OCI-LY1 (cell line): Measurements from ENCODE around the gene IZUMO4.
A peak's percentile ranks its signal among the peaks of the same experiment; 100 is the strongest.
"Not testable (repeated sequence)": the region's sequence is repeated elsewhere in the genome, so short reads cannot be mapped to it uniquely, and the experiment has no call there.

Source experiments
- H2AFZ ChIP-seq: fragments of 200-600 bp; sonication (generic), shearing (Covaris generic); 2 replicates; pipeline ENCODE4 v1.6.0; 2014; ENCODE audit warnings: antibody characterized with exemption, mild to moderate bottlenecking, low read length
- H3F3A ChIP-seq: fragments of 200-600 bp; sonication (generic), shearing (Covaris generic); 2 replicates; pipeline ENCODE4 v1.6.0; 2014; ENCODE audit warnings: mild to moderate bottlenecking, antibody characterized with exemption, low read length, moderate library complexity; ENCODE audit not compliant: insufficient read depth
- H3K27ac ChIP-seq: fragments of 200-600 bp; sonication (generic); 2 replicates; pipeline ENCODE4 v1.5.1; 2014; ENCODE audit warnings: low read length, mixed run types, mild to moderate bottlenecking, low read depth; ENCODE audit not compliant: poor library complexity, severe bottlenecking
- H3K27me3 ChIP-seq: fragments of 200-600 bp; sonication (generic); 2 replicates; pipeline ENCODE4 v1.6.0; 2014; ENCODE audit warnings: antibody characterized with exemption, mild to moderate bottlenecking, low read length, moderate library complexity; ENCODE audit not compliant: insufficient read depth
- H3K36me3 ChIP-seq: fragments of 200-600 bp; sonication (generic); 2 replicates; pipeline ENCODE4 v1.6.1; 2014; ENCODE audit warnings: mild to moderate bottlenecking, antibody characterized with exemption, low read length, moderate library complexity, mixed read lengths; ENCODE audit not compliant: insufficient read depth
- H3K4me1 ChIP-seq: fragments of 200-600 bp; sonication (generic); 2 replicates; pipeline ENCODE4 v1.5.1; 2014; ENCODE audit warnings: mild to moderate bottlenecking, low read length, moderate library complexity; ENCODE audit not compliant: insufficient read depth, severe bottlenecking
- H3K4me2 ChIP-seq: fragments of 200-600 bp; sonication (generic), shearing (Covaris generic); 2 replicates; pipeline ENCODE4 v1.6.1; 2014; ENCODE audit warnings: low read length
- H3K4me3 ChIP-seq: fragments of 200-600 bp; sonication (generic); 2 replicates; pipeline ENCODE4 v1.5.1; 2014; ENCODE audit warnings: low read length, low read depth, mild to moderate bottlenecking, mixed read lengths; ENCODE audit not compliant: poor library complexity, severe bottlenecking
- H3K79me2 ChIP-seq: fragments of 200-600 bp; shearing (Covaris generic); 2 replicates; pipeline ENCODE4 v1.6.1; 2016; ENCODE audit warnings: mixed run types, low read length, mixed read lengths; ENCODE audit not compliant: insufficient read depth
- H3K9ac ChIP-seq: fragments of 200-600 bp; sonication (generic), shearing (Covaris generic); 2 replicates; pipeline ENCODE4 v1.6.1; 2014; ENCODE audit warnings: mild to moderate bottlenecking, low read length, mixed read lengths
- H3K9me2 ChIP-seq: fragments of 200-600 bp; sonication (generic), shearing (Covaris generic); 2 replicates; pipeline ENCODE4 v1.6.1; 2014; ENCODE audit warnings: low read depth, mild to moderate bottlenecking, low read length, mixed read lengths
- H3K9me3 ChIP-seq: fragments of 200-600 bp; shearing (Covaris generic); 2 replicates; pipeline ENCODE4 v1.6.1; 2014; ENCODE audit warnings: low read length, mixed read lengths
- H4K20me1 ChIP-seq: fragments of 200-600 bp; sonication (generic), shearing (Covaris generic); 2 replicates; pipeline ENCODE4 v1.6.0; 2016; ENCODE audit warnings: mild to moderate bottlenecking, low read length; ENCODE audit not compliant: insufficient read depth
- EZH2 ChIP-seq: fragments of 200-600 bp; sonication (generic), shearing (Covaris generic); IDR thresholded peaks from 2 replicates; pipeline ENCODE4 v1.8.0; 2017; ENCODE audit warnings: borderline replicate concordance, mixed run types, mild to moderate bottlenecking, antibody characterized with exemption, low read length, moderate library complexity, mixed read lengths
- TF ChIP-seq, protein P1 (sequence below): fragments of 200-600 bp; sonication (generic), shearing (Covaris generic); IDR thresholded peaks from 2 replicates; pipeline ENCODE4 v1.5.1; 2017; ENCODE audit warnings: mild to moderate bottlenecking, antibody characterized with exemption, low read length, moderate library complexity, mixed read lengths

Gene IZUMO4

DNA sequence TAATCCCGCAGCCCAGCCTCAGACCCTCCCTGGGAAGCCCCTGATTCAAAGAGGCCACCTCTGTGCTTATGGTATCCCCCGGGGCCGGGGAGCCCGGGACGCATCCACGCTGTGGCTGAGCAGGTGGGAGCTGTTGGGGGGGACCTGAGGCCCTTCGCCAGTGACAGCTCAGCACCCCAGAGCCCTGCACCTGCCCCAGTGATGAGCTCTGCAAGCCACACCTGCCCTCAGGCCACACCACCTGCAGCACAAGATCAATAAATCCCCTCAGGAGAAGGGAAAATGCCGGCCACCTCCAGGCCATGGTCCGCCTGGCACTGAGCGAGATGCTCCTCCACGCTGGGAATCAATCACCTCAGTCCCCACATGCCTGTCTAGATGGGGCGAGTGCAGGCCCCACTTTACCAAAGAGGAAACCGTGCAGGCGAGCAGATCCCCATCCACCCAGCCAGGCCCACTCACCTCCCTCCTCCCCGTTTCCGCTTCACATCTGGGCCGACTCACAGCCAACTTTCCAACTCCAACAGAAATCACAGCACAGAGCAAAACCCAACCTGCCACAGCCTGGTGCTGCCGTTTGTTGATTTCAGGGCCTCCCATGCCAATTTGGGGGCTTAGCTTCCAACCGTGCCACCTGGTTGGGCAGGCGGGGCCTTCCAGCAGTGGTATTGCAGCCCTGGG lies 13.4 kb upstream of the IZUMO4 start:
- H3K79me2 ChIP-seq, result peaks cover 5% of the 10 kb centered on the region; the same call in 1 of the 2 replicates
- peaks cover 24% of the 10 kb centered on the region; the same call in 1 of the 2 replicates for H3K36me3 ChIP-seq
- H4K20me1 ChIP-seq, result no peaks in the 10 kb centered on the region
- TF ChIP-seq, protein P1, sequence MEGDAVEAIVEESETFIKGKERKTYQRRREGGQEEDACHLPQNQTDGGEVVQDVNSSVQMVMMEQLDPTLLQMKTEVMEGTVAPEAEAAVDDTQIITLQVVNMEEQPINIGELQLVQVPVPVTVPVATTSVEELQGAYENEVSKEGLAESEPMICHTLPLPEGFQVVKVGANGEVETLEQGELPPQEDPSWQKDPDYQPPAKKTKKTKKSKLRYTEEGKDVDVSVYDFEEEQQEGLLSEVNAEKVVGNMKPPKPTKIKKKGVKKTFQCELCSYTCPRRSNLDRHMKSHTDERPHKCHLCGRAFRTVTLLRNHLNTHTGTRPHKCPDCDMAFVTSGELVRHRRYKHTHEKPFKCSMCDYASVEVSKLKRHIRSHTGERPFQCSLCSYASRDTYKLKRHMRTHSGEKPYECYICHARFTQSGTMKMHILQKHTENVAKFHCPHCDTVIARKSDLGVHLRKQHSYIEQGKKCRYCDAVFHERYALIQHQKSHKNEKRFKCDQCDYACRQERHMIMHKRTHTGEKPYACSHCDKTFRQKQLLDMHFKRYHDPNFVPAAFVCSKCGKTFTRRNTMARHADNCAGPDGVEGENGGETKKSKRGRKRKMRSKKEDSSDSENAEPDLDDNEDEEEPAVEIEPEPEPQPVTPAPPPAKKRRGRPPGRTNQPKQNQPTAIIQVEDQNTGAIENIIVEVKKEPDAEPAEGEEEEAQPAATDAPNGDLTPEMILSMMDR, result no peak
- TF ChIP-seq EZH2, result no peak
- H3K4me1 ChIP-seq, result peaks cover 84% of the 10 kb centered on the region
- no peak overlapping the region for H2AFZ ChIP-seq
- H3K9me3 ChIP-seq, result no peaks in the 10 kb centered on the region
- H3K27me3 ChIP-seq, result no peaks in the 10 kb centered on the region
- H3F3A ChIP-seq, result peaks cover 5% of the 10 kb centered on the region; the same call in 1 of the 2 replicates
- H3K4me2 ChIP-seq, result peak overlapping the region; percentile 73
- H3K27ac ChIP-seq, result peak overlapping the region; percentile 98
- H3K9ac ChIP-seq, result peak overlapping the region; percentile 90
- no peaks in the 10 kb centered on the region for H3K9me2 ChIP-seq
- H3K4me3 ChIP-seq, result peak overlapping the region; percentile 66

DNA sequence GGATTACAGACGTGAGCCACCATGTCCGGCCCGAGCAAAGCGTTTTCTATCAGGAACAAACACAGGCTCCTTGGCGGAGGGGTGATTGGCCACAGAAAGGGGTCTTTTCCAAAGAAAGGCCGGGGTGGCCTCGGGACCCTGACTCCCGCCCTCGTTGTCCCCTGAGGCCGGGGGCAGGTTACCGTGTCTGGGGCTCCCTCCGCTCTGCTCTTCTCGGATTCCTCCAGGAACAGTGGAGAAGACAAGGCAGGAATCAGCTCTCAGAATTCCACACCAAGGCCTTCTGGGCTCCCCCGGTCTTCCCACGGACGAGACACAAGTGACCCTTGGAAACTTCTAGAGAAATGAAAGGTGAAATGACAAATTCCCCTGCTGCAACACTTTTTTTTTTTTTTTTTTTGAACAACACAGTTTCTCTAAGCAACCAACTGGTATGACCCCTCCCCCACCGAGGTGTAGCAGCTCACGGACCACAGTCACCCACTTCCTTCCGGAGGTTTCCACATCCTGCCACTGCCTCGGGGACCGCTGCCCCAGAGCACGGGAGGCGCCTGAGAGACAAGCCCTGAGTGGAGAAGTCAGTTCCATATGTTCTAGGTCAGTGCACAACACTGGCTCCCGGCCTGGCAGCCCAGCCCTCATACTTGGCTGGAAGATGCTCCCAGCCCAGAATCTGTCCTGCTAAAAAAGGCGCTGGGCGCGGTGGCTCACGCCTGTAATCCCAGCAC lies 11.6 kb upstream of the IZUMO4 start:
- no peaks in the 10 kb centered on the region for H4K20me1 ChIP-seq
- peak overlapping the region; percentile 98 for H3K27ac ChIP-seq
- peak overlapping the region; percentile 73 for H3K4me2 ChIP-seq
- peaks cover 91% of the 10 kb centered on the region for H3K4me1 ChIP-seq
- H3K9me3 ChIP-seq, result no peaks in the 10 kb centered on the region
- peaks cover 6% of the 10 kb centered on the region; the same call in 1 of the 2 replicates for H3K36me3 ChIP-seq
- H3K27me3 ChIP-seq, result no peaks in the 10 kb centered on the region
- H3K79me2 ChIP-seq, result peaks cover 5% of the 10 kb centered on the region; the same call in 1 of the 2 replicates
- peak overlapping the region; percentile 90 for H3K9ac ChIP-seq
- TF ChIP-seq, protein P1, result no peak
- TF ChIP-seq EZH2, result no peak
- H3F3A ChIP-seq, result peaks cover 5% of the 10 kb centered on the region; the same call in 1 of the 2 replicates
- H3K9me2 ChIP-seq, result no peaks in the 10 kb centered on the region
- peak overlapping the region; percentile 66 for H3K4me3 ChIP-seq
- no peak overlapping the region for H2AFZ ChIP-seq

DNA sequence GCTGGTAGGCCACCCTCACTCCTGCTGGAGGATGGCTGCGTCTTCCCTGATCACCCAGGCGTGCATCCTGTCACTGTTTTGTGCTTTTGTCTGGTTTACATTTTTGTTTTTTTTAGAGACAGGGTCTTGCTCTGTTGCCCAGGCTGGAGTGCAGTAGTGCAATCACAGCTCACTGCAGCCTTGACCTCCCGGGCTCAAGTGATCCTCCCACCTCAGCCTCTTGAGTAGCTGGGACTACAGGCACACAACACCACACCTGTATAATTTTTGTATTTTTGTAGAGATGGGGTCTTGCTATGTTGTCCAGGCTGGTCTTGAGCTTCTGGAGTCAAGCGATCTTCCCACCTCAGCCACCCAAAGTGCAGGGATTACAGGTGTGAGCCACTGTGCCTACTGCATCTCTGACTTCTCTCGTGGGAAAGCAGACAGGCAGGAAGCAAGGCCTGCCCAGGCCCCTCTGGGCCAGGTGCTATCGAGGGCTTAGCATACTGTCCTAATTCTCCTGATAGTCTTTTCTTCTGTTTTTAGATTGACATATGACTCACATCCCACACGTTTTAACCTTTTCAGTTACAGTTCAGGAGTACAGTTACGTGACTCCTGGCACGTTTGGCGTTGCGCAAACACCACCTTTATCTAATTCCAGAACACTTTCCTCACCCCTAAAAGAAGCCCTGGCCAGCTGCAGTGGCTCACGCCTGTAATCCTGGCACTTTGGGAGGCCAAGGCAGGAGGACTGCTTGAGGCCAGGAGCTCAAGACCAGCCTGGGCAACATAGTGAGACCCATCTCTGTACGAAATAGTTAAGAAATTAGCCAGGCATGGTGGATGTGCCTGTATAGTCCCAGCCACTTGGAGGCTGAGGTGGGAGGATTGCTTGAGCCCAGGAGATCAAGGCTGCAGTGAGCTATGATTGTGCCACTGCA lies 9.8 kb upstream of the IZUMO4 start:
- H4K20me1 ChIP-seq, H3K36me3 ChIP-seq, H3K4me3 ChIP-seq, H3K9me2 ChIP-seq, H3K27me3 ChIP-seq, H3K9me3 ChIP-seq, H3K79me2 ChIP-seq, H3F3A ChIP-seq, H2AFZ ChIP-seq: not testable (repeated sequence)
- H3K4me2 ChIP-seq, result peak overlapping the region; percentile 37; the same call in 1 of the 2 replicates
- H3K9ac ChIP-seq, result peak overlapping the region; percentile 33; the same call in 1 of the 2 replicates
- H3K27ac ChIP-seq, result peak overlapping the region; percentile 98
- peaks cover 87% of the 10 kb centered on the region for H3K4me1 ChIP-seq
